Esophagus squamous epithelium (tissue), 4 donors: Measurements from ENCODE around the gene UNC79.

Source experiments
- CTCF ChIP-seq, 6 experiments: fragments of 450-650 bp in 4 of 6; fragments of 200-600 bp in 2 of 6; sonication (generic) in 2 of 6; IDR thresholded peaks; one replicate each; pipeline ENCODE4 v1.5.1; 2016 to 2019; ENCODE audit warnings: antibody characterized with exemption in 6 of 6, mild to moderate bottlenecking in 4 of 6, moderate library complexity in 4 of 6
- POLR2A ChIP-seq, 4 donors: fragments of 450-650 bp; IDR thresholded peaks; one replicate each; pipeline ENCODE4 v1.6.1; 2017; ENCODE audit warnings: antibody characterized with exemption in 4 of 4, mild to moderate bottlenecking in 4 of 4, moderate library complexity in 3 of 4

GRCh38 chr14:93715279-93715927, 284.7 kb downstream of the UNC79 start:
- TF ChIP-seq POLR2A (IDR thresholded peaks at IDR 0.05): no peak
- no peak for TF ChIP-seq CTCF (IDR thresholded peaks at IDR 0.05)
